ENCODE data around the gene OR2A14. TPM values are rescaled to one million over a fixed set of nuclear protein-coding genes. Genes with fewer than 3 reads are reported as not detected.

The OR2A14 gene
- total and polyA plus RNA-seq, 10 of the 15 experiments (the other 5 are each of a cell fraction or from before 2014, with no cell fraction given) = not detected

- TF ChIP-seq PBX3 (IDR thresholded peaks at IDR 0.05; ENCODE audit: insufficient replicate concordance, low read depth, low read length) = no peak
- no peak for TF ChIP-seq ETV6 (conservative IDR thresholded peaks at IDR 0.05 in 1 of 2, IDR thresholded peaks at IDR 0.05 in 1 of 2; ENCODE audit: borderline replicate concordance in 1 of 2, low read depth in 1 of 2)
- TF ChIP-seq ELK1 (IDR thresholded peaks at IDR 0.05; ENCODE audit: low read depth, low read length) = no peak
- TF ChIP-seq SMAD1 (IDR thresholded peaks at IDR 0.05; ENCODE audit: low read depth, partially characterized antibody) = no peak
- no peak for TF ChIP-seq MYC (IDR thresholded peaks at IDR 0.05; ENCODE audit: insufficient read depth, insufficient read length, insufficient replicate concordance, low read length, severe bottlenecking)
- TF ChIP-seq ATF3 (IDR thresholded peaks at IDR 0.05; ENCODE audit: borderline replicate concordance, extremely low read depth, low read depth, low read length) = no peak
- no peak for TF ChIP-seq KDM1A (IDR thresholded peaks at IDR 0.05; ENCODE audit: borderline replicate concordance)
- TF ChIP-seq MEF2B (IDR thresholded peaks at IDR 0.05; ENCODE audit: partially characterized antibody, poor library complexity, severe bottlenecking) = no peak
- TF ChIP-seq ASH2L (IDR thresholded peaks at IDR 0.05; ENCODE audit: borderline replicate concordance, low read depth) = no peak
Observed at GRCh38 chr7:144158861-144159260, 35.9 kb downstream of the OR2A14 start (continued).

- BruUV-seq (replicated peaks) = no TSS peak
- Histone ChIP-seq H3K4me2 (ENCODE audit: control insufficient read depth, insufficient read depth) (no peak overlapping the region), H3K27ac (ENCODE audit: control insufficient read depth, insufficient read depth) (no peak overlapping the region), H3K4me3 (no peak overlapping the region), H3K27me3 (replicated peaks in 1 of 2; ENCODE audit: control insufficient read depth in 2 of 2, insufficient read depth in 2 of 2, low read length in 1 of 2) (no peaks in the 10 kb centered on the region), H3K79me2 (ENCODE audit: control insufficient read depth, insufficient read depth, low read length) (no peaks in the 10 kb centered on the region), H2AFZ (ENCODE audit: control insufficient read depth, low read depth, low read length) (no peak overlapping the region), H3K9me3 (replicated peaks; ENCODE audit: control insufficient read depth, insufficient read depth, low read length) (no peaks in the 10 kb centered on the region; the same call in 2 of the 3 replicates), H3K9ac (ENCODE audit: control insufficient read depth, insufficient read depth, low read length) (no peak overlapping the region), H3K4me1 (ENCODE audit: control insufficient read depth, insufficient read depth, low read length) (no peaks in the 10 kb centered on the region), H3K36me3 (ENCODE audit: control insufficient read depth in 2 of 2, insufficient read depth in 2 of 2, low read length in 1 of 2) (no peaks in the 10 kb centered on the region), H4K20me1 (ENCODE audit: control insufficient read depth, insufficient read depth) (no peaks in the 10 kb centered on the region)
- intact Hi-C loops (cut with micrococcal nuclease; ENCODE audit: unreplicated experiment) = no loop called here
- ATAC-seq (no peak), DNase-seq (ENCODE audit: low read depth, low spot score) (no peak), FAIRE-seq (no peak)
- ChIA-PET SMC1A (ENCODE audit: uncharacterized antibody, unreplicated experiment) (no interaction called here), RAD21 (ENCODE audit: unreplicated experiment) (no interaction called here), POLR2A (no interaction called here), CTCF (no interaction called here)
- 46% methylated on average over 2 of the region's 2 CpGs for WGBS (ENCODE audit: insufficient coverage, insufficient replicate concordance, low lambda C conversion rate, missing lambda C conversion rate)
- in situ Hi-C loops (cut with MboI) = no loop called here
- TF ChIP-seq NR2C2 (IDR thresholded peaks at IDR 0.05; ENCODE audit: borderline replicate concordance, control insufficient read depth, insufficient read length, low read depth) = no peak
- TF ChIP-seq IKZF2 (IDR thresholded peaks at IDR 0.05) = no peak
- no peak for TF ChIP-seq KLF5 (IDR thresholded peaks at IDR 0.05; ENCODE audit: partially characterized antibody)
- TF ChIP-seq JUNB (IDR thresholded peaks at IDR 0.05) = no peak
- TF ChIP-seq SMC3 (IDR thresholded peaks at IDR 0.05; ENCODE audit: borderline replicate concordance, low read length) = no peak
- no peak for TF ChIP-seq SMAD5 (IDR thresholded peaks at IDR 0.05; ENCODE audit: low read depth)
- TF ChIP-seq PRDM15 (CRISPR knock-in tag; IDR thresholded peaks at IDR 0.05) = no peak
Observed at GRCh38 chr7:144164784-144165183, 41.8 kb downstream of the OR2A14 start.

Data from GM12878 (cell line).